ENCODE measurements around the gene DPYSL5. TPM values are rescaled to one million over a fixed set of nuclear protein-coding genes. Genes with fewer than 3 reads are reported as not detected.

DPYSL5 gene
- total RNA-seq, 6 experiments from 2014 or later = not detected

DNA sequence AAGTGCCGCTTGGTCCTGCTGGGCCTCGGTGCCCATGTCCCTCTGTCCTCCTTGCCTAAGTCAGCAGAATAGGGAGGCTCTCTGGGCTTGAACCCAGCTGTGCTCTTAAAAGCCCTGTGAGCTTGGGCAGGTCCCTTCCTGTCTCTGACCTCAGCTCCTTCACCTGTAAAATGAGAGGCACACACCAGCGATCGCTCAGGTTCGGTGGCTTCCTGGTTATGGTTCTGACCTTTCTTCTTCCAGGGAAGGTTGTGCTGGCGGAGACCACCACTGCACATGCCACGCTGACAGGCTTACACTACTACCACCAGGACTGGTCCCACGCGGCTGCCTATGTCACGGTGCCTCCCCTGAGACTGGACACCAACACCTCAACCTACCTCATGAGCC, 86.4 kb downstream of the DPYSL5 start:
- intact Hi-C loops (cut with DNase I) = no loop called here
- H3K9me3 ChIP-seq = no peaks in the 10 kb centered on the region
- H3K4me1 ChIP-seq = no peaks in the 10 kb centered on the region
- DNase-seq (no peak), ATAC-seq (no peak)
- H3K4me3 ChIP-seq = no peak overlapping the region
- TF ChIP-seq, protein P1, sequence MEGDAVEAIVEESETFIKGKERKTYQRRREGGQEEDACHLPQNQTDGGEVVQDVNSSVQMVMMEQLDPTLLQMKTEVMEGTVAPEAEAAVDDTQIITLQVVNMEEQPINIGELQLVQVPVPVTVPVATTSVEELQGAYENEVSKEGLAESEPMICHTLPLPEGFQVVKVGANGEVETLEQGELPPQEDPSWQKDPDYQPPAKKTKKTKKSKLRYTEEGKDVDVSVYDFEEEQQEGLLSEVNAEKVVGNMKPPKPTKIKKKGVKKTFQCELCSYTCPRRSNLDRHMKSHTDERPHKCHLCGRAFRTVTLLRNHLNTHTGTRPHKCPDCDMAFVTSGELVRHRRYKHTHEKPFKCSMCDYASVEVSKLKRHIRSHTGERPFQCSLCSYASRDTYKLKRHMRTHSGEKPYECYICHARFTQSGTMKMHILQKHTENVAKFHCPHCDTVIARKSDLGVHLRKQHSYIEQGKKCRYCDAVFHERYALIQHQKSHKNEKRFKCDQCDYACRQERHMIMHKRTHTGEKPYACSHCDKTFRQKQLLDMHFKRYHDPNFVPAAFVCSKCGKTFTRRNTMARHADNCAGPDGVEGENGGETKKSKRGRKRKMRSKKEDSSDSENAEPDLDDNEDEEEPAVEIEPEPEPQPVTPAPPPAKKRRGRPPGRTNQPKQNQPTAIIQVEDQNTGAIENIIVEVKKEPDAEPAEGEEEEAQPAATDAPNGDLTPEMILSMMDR (IDR thresholded peaks at IDR 0.05) = no peak
- no peak for TF ChIP-seq POLR2A (IDR thresholded peaks at IDR 0.05)
- H3K27me3 ChIP-seq = no peaks in the 10 kb centered on the region
- no peak overlapping the region for H3K27ac ChIP-seq
- WGBS (ENCODE audit: insufficient coverage, low coverage, low lambda C conversion rate, missing lambda C conversion rate) = 82% methylated on average over 2 of the region's 10 CpGs
- H3K36me3 ChIP-seq = no peaks in the 10 kb centered on the region

DNA sequence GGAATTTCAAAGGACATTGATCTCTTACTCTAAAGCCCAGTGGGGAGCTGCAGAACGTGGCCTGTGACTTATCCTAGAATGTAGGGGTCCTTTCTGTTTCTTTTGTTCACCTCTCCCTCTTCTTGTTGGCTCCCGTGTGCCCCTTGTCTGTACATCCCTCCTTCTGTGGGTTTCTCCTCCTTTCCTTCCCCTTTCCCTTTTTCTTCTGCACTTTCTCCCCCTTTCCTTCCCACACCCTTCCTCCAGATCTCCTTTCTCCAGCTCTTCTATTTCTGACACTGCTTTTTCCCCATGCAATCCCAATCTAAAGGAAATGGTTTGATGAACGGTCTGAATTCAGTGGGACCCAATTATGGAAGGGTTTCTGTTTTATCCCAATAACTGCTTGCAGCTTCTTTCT, 87.1 kb downstream of the DPYSL5 start:
- 55% methylated on average over 3 of the region's 3 CpGs for WGBS (ENCODE audit: insufficient coverage, low coverage, low lambda C conversion rate, missing lambda C conversion rate)
- Histone ChIP-seq H3K27ac (no peak overlapping the region), H3K4me1 (no peaks in the 10 kb centered on the region), H3K9me3 (no peaks in the 10 kb centered on the region), H3K36me3 (no peaks in the 10 kb centered on the region), H3K4me3 (no peak overlapping the region), H3K27me3 (no peaks in the 10 kb centered on the region)
- ATAC-seq = no peak
- no peak for TF ChIP-seq POLR2A (IDR thresholded peaks at IDR 0.05)
- TF ChIP-seq, protein P1 (IDR thresholded peaks at IDR 0.05) = no peak
- DNase-seq = no peak
- intact Hi-C loops (cut with DNase I) = no loop called here

- no peak for ATAC-seq
Measured at GRCh38 chr2:26936855-26937254, 88.9 kb downstream of the DPYSL5 start.

DNA sequence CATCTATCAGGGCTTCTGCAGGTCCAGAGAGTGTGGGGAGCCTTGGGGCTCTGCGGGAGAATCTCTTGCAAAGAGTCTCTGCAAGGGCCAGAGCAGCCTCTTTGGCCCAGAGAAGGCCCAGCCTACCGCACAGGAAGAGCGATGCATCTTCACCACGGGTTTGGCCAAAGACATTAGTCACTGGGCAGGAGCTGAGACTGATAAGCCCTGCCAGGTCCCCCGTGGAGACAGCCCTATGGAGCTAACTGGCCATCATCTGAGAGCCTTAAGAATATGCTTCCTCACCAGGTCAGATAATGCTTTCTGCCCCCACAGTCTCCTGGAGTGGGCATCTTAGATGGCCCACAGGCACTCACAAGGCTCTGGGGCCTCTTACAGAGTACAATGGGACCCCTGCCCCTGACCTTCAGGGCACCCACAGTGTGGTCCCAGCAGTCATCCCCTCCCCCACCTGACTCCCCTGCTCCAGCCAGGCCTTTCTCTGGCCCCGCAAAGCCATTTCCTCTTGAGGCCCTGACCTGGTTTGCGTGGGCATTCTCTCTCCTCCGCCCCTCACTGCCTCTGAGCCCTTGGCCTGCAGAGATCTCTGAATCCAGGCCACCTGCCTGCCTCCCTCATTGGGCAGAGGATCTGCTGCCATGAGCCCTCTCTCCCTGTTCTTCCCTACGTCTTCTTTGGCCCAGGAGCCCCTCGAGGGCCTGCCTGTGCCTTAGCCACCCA, 90.6 kb downstream of the DPYSL5 start:
- Histone ChIP-seq H3K4me3 (no peak overlapping the region), H3K9me3 (no peaks in the 10 kb centered on the region), H3K36me3 (no peaks in the 10 kb centered on the region), H3K27me3 (peaks cover 0 to 4% of the 10 kb centered on the region in 2 donors), H3K4me1 (no peaks in the 10 kb centered on the region), H3K27ac (no peak overlapping the region)
- DNase-seq (no peak), ATAC-seq (no peak)
- 53% methylated on average over 4 of the region's 10 CpGs for WGBS (ENCODE audit: insufficient coverage, low coverage, low lambda C conversion rate, missing lambda C conversion rate)
- intact Hi-C loops (cut with DNase I) = no loop called here
- no peak for TF ChIP-seq POLR2A (IDR thresholded peaks at IDR 0.05)
- TF ChIP-seq, protein P1 (IDR thresholded peaks at IDR 0.05) = no peak

More at GRCh38 chr2:26936855-26937254, 88.9 kb downstream of the DPYSL5 start:
- Histone ChIP-seq H3K4me1 (no peaks in the 10 kb centered on the region), H3K27me3 (no peaks in the 10 kb centered on the region), H3K36me3 (no peaks in the 10 kb centered on the region), H3K4me3 (no peak overlapping the region), H3K27ac (no peak overlapping the region), H3K9me3 (no peaks in the 10 kb centered on the region)
- TF ChIP-seq, protein P1 (IDR thresholded peaks at IDR 0.05) = no peak
- no peak for TF ChIP-seq POLR2A (IDR thresholded peaks at IDR 0.05)
- intact Hi-C loops (cut with DNase I) = no loop called here
- WGBS (ENCODE audit: insufficient coverage, low coverage, low lambda C conversion rate, missing lambda C conversion rate) = 47% methylated on average over 2 of the region's 5 CpGs
- no peak for DNase-seq

Data from right lobe of liver (tissue), 6 donors.